A549 (cell line): ENCODE measurements around the gene GATAD1.

Experiments used
- CTCF ChIP-seq: fragments of >200 bp; sonication (Bioruptor Twin); formaldehyde crosslinking; IDR thresholded peaks from 3 replicates; pipeline ENCODE4 v1.5.1; 2016
- EP300 ChIP-seq, 2 experiments: fragments of >200 bp; sonication (Bioruptor Twin); formaldehyde crosslinking; IDR thresholded peaks; 2 replicates in 1 of 2; 3 replicates in 1 of 2; pipeline ENCODE4 v1.6.1; 2016 to 2017

DNA sequence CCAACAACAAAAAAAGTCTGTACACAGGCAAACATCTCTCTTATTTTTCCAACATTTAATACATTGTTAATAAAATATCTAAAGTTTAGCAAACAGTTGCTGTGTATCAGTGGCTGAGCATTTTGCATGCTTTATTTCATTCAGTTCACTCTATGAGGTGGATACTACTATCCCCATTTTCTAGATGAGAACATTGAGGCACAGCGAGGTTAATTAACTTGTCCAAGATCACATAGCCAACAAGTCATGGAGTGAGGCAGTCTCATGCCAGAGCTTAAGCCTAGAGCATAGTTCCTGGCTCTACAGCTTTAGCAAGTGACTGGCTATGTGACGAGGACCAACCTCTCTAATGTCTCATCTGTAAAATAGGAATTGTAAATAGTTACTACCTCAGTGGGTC lies 4.4 kb downstream of the GATAD1 start:
- TF ChIP-seq CTCF (no peak), EP300 (IDR thresholded peaks at IDR 0.05) (no peak)
